H1 (cell line): ENCODE measurements around the gene CFH.

Experiments
- EGR1 ChIP-seq: IDR thresholded peaks from 2 replicates; pipeline ENCODE4 v1.6.1; 2011; ENCODE audit warnings: low read depth, low read length, borderline replicate concordance
- EZH2 ChIP-seq: fragments of 200-600 bp; sonication (generic); IDR thresholded peaks from 2 replicates; pipeline ENCODE4 v1.7.1; 2012; ENCODE audit warnings: low read depth, mild to moderate bottlenecking, moderate library complexity, low read length, inconsistent platforms; ENCODE audit not compliant: severe bottlenecking
- JUND ChIP-seq: IDR thresholded peaks from 2 replicates; pipeline ENCODE4 v1.6.1; 2011; ENCODE audit warnings: mild to moderate bottlenecking, improper control_type of control experiment, low read length
- POLR2AphosphoS5 ChIP-seq: IDR thresholded peaks from 2 replicates; pipeline ENCODE4 v1.6.1; 2011; ENCODE audit warnings: low read depth, low read length
- RAD21 ChIP-seq, 2 experiments: IDR thresholded peaks in 1 of 2; conservative IDR thresholded peaks in 1 of 2; 2 replicates each; pipeline ENCODE4 v1.6.1; 2011; ENCODE audit warnings: low read depth in 2 of 2, low read length in 2 of 2, improper control_type of control experiment in 1 of 2, inconsistent platforms in 1 of 2, mild to moderate bottlenecking in 1 of 2, moderate library complexity in 1 of 2
- RXRA ChIP-seq: IDR thresholded peaks from 2 replicates; pipeline ENCODE4 v1.6.1; 2011; ENCODE audit warnings: low read depth, mild to moderate bottlenecking, low read length, moderate library complexity; ENCODE audit not compliant: insufficient read depth
- SIN3A ChIP-seq, 2 experiments: IDR thresholded peaks in 1 of 2; conservative IDR thresholded peaks in 1 of 2; 2 replicates each; pipeline ENCODE4 v1.6.1; 2011 to 2012; ENCODE audit warnings: low read length in 2 of 2, improper control_type of control experiment in 1 of 2, low read depth in 1 of 2, mild to moderate bottlenecking in 1 of 2
- SIX5 ChIP-seq: IDR thresholded peaks from 2 replicates; pipeline ENCODE4 v1.6.1; 2011; ENCODE audit warnings: mild to moderate bottlenecking, low read depth, low read length
- TF ChIP-seq, protein P1 (sequence below): IDR thresholded peaks from 2 replicates; pipeline ENCODE4 v1.6.1; 2011; ENCODE audit warnings: low read depth, mild to moderate bottlenecking, low read length; ENCODE audit not compliant: insufficient read depth
- TF ChIP-seq, protein P2 (sequence below), 3 experiments: IDR thresholded peaks; 1 replicate in 2 of 3; 2 replicates in 1 of 3; pipeline versions ENCODE4 v1.5.1 to v1.6.1; 2011; ENCODE audit warnings: low read length in 3 of 3, mild to moderate bottlenecking in 3 of 3, inconsistent platforms in 2 of 3, low read depth in 1 of 3, moderate library complexity in 1 of 3; ENCODE audit not compliant: insufficient read depth in 1 of 3; ENCODE audit errors: control extremely low read depth in 1 of 3

DNA sequence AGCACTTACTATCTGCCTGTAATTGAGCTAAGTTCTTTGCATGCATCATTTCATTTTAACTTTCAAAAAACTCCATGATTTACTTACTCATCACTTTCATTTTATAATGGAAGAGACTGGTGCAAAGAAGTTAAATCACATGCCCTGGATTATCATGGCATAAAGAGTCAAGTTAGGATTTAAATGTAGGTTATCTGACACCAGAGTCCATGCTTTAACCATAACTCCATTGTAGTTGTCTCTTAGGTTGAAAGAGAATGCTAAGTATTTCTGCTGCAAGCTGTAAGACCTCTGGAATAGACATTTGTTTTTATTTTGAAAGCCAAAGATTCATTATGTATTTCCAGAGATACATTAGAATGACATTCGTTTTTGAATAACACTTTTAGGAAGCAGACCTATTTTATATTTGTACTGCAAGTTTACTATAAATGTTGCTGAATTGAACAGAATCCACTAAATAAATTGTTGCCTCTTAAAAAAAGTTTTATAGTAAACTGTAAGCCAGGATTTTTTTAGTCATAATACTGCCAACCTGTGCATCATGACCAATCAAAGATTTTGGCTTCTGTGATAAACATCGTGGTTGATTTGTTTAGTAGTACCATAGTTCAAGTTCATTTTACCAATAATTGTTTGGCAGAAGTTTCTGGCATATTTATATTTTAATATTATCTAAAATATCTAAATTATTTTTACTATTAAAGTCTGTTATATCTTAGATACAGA is 26.1 kb downstream of the CFH start:
- TF ChIP-seq POLR2AphosphoS5 (no peak), EGR1 (no peak), RAD21 (IDR thresholded peaks at IDR 0.05 in 1 of 2, conservative IDR thresholded peaks at IDR 0.05 in 1 of 2; ENCODE audit: low read depth in 2 of 2, low read length in 2 of 2) (no peak), JUND (no peak), RXRA (no peak), SIN3A (conservative IDR thresholded peaks at IDR 0.05 in 1 of 2, IDR thresholded peaks at IDR 0.05 in 1 of 2; ENCODE audit: low read depth in 1 of 2, low read length in 2 of 2) (no peak), SIX5 (no peak), EZH2 (no peak)
- TF ChIP-seq, protein P1, sequence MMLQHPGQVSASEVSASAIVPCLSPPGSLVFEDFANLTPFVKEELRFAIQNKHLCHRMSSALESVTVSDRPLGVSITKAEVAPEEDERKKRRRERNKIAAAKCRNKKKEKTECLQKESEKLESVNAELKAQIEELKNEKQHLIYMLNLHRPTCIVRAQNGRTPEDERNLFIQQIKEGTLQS = no peak
- TF ChIP-seq, protein P2, sequence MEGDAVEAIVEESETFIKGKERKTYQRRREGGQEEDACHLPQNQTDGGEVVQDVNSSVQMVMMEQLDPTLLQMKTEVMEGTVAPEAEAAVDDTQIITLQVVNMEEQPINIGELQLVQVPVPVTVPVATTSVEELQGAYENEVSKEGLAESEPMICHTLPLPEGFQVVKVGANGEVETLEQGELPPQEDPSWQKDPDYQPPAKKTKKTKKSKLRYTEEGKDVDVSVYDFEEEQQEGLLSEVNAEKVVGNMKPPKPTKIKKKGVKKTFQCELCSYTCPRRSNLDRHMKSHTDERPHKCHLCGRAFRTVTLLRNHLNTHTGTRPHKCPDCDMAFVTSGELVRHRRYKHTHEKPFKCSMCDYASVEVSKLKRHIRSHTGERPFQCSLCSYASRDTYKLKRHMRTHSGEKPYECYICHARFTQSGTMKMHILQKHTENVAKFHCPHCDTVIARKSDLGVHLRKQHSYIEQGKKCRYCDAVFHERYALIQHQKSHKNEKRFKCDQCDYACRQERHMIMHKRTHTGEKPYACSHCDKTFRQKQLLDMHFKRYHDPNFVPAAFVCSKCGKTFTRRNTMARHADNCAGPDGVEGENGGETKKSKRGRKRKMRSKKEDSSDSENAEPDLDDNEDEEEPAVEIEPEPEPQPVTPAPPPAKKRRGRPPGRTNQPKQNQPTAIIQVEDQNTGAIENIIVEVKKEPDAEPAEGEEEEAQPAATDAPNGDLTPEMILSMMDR (IDR thresholded peaks at IDR 0.05; ENCODE audit: control extremely low read depth in 1 of 3, insufficient read depth in 1 of 3, low read depth in 1 of 3, low read length in 3 of 3) = no peak
